Stimulated activated CD4-positive, alpha-beta T cell treated with anti-CD3 and anti-CD28 coated beads, Interleukin-2, amount 100 ng/mL, for 48 hours (primary cell): ENCODE measurements around the gene RNF14.
"Not testable (repeated sequence)": the region's sequence is repeated elsewhere in the genome, so short reads cannot be mapped to it uniquely, and the experiment has no call there.

Experiments used
- DNase-seq, 2 donors: peaks; one replicate each; pipeline ENCODE4 v3.0.0-alpha.2; 2020

RNF14 gene, protein sequence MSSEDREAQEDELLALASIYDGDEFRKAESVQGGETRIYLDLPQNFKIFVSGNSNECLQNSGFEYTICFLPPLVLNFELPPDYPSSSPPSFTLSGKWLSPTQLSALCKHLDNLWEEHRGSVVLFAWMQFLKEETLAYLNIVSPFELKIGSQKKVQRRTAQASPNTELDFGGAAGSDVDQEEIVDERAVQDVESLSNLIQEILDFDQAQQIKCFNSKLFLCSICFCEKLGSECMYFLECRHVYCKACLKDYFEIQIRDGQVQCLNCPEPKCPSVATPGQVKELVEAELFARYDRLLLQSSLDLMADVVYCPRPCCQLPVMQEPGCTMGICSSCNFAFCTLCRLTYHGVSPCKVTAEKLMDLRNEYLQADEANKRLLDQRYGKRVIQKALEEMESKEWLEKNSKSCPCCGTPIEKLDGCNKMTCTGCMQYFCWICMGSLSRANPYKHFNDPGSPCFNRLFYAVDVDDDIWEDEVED

GRCh38 chr5:141968914-141969608, at the start of gene RNF14:
Gene RNF14, plus strand, starts transcription at chr5:141969105. Its CDS starts 4,484 bp downstream, at chr5:141973589.
- peak; percentile 91 to 94 for DNase-seq

- DNase-seq: no peak
Observed at GRCh38 chr5:141919218-141920119, 49.4 kb upstream of the RNF14 start.

DNA sequence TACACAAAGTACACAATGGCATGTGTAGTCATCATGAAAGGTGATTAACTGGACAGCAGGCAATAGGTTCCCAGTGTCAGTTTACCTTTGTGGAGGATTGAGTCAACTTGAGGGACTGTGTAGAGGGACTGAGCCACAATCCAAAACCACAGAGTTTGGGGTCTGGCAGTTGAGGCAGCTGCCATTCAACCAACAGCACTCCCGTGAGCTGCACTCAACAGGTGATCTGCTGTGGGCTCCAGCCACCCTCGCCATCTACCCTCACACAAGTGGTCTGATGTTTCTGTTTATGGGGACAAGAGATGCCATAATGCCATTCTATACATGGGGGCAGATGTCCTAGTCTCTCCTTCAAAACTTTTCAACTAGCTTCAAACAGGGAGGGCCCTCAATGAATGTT, 48.1 kb upstream of the RNF14 start:
- no peak for DNase-seq

- DNase-seq: not testable (repeated sequence)
Observed at GRCh38 chr5:141922827-141923447, 46.0 kb upstream of the RNF14 start.

GRCh38 chr5:141923448-141924313, 45.2 kb upstream of the RNF14 start, which contains the start of gene DELE1:
Gene DELE1, plus strand, starts transcription at chr5:141923871. Its CDS starts 71 bp downstream, at chr5:141923942.
- DNase-seq: peak; percentile 85 to 87

- no peak for DNase-seq
Observed at GRCh38 chr5:141926434-141926833, 42.5 kb upstream of the RNF14 start.

DNA sequence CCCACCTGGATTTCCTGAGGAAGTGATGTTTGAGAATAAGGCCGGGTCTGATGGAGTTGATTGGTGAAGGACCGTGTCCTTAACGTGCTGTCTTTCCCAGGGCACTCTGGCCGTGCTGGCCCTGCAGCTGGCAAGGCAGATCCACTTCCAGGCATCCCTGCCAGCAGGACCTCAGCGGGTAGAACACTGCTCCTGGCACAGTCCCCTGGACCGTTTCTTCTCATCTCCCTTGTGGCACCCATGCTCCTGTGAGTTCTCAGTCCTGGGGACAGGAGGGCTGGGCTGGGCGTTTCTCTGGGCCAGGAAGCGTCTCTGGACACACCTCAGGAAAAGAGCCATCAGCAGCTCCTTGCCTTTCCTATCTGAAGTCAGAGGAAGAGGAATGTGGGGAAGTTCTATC, 40.9 kb upstream of the RNF14 start:
- DNase-seq: no peak

DNA sequence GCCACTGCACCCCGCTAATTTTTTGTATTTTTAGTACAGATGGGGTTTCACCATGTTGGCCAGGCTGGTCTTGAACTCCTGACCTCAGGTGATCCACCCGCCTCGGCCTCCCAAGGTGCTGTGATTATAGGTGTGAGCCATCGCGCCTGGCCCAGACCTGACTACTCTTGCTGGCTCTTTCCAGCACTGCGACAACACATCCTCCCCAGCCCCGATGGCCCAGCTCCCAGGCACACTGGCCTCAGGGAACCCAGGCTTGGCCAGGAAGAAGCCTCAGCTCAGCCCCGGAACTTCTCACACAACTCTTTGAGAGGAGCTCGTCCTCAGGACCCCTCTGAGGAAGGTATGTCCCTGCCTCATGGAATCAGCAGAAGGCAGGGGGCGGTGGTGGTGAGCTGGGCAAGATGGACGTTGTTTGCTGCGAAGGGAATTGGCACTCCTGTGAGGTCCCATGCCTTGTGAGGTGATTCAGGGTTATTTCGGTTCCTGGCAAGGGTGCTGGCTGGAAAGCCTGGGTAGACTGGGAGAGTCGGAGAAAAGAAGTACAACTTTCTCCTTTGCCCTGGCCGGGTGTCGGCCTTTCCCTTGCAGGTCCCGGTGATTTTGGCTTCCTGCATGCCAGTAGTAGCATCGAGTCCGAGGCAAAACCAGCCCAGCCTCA, 39.4 kb upstream of the RNF14 start:
- no peak for DNase-seq

DNA sequence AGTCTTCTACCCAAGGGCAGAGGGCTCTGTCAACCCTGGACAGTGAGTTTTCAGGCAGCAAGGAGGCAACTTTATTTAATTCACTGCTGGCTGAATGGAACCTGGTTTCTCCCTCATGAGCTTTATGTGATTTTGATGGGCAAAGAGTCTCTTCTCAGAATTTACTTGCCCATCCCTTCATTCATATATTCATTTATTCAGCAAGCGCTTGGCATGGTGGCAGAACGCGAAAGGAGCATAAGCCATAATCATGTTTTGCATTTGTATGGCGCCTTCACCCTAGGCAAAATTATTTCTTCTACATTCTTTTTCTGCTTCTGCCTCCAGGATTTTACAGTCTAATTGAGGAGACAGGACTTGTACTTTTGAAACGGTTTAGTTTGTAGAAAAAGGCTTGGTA, 37.2 kb upstream of the RNF14 start:
- DNase-seq: no peak

- DNase-seq: no peak
Observed at GRCh38 chr5:141933151-141933550, 35.8 kb upstream of the RNF14 start.

DNA sequence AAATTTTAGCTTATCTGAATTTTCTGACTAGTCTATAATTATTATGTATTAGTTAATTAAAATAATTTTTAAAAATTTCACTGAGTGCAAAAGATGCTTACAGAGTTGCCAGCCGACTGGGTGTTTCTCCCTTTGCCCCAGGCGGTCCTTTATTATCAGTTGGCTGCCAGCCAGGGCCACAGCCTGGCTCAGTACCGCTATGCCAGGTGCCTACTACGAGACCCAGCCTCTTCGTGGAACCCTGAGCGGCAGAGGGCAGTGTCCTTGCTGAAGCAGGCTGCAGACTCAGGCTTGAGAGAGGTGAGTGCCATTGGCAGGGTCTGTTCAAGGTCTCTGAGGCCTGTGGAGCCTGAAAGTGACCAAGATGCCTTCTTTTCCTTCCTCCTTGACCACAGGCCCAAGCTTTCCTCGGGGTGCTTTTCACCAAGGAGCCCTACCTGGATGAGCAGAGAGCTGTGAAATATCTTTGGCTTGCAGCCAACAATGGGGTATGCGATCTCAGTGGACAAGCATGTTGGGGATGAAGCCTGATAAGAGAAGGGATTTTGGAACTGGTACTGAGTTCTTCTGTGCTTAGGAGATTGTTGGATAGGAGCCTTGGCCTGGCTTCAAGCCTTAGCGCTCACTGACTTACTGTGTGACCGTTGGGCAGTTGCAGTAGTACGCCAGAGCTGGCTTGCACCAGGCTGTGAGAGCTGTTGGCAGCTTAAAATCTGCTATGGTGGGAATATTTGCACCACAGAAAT, 34.6 kb upstream of the RNF14 start:
- DNase-seq: no peak

- no peak for DNase-seq
Observed at GRCh38 chr5:141935538-141935937, 33.4 kb upstream of the RNF14 start.

DNA sequence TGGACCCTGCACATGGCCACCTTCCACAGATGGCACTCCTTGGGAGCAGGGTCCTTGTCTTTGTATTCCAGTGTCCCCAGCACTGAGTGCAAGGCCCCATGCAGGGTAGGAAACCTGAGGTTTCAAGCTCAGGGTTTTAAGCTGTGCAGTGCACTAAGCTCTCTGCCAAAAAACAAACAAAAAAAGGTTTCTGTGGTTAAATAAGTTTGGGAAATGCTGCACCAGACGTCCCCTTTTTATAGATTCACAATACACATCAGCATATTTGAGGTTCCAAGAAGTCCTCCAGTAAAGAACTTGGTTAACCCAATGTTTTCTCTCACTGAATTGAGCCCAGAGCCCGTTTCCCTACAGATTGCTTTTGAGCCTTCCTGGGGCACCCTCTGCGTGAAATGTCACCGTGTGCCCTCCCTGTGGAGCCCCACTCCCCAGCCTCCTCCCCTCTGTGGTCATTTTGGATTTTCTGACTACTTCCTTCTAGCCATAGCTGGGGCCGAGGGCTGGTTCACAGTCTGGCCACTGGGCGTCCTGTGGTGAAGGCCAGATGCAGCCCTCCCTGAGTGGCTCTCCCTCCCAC, 28.1 kb upstream of the RNF14 start:
- no peak for DNase-seq

DNA sequence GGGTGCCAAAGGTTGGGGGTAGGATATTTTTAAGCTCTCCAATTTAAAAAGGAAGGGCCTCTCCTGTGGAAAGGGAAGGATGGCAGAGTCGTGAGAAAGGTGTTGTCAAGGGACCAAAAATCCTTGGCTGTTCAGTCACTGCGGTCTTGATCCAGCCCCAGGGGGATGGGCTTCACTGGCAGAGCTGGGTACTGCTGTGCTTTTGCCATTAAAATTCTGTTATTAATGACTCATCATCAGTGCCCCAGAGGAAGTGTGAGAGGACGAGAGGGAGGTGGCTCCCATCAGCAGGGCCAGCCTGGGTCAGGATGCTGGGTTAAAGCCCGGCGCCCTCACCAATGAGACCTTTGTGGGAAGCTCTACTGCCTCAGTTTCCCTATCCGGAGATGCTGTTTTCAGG, 27.6 kb upstream of the RNF14 start:
- DNase-seq: no peak

GRCh38 chr5:141941779-141942178, 27.1 kb upstream of the RNF14 start:
- no peak for DNase-seq

DNA sequence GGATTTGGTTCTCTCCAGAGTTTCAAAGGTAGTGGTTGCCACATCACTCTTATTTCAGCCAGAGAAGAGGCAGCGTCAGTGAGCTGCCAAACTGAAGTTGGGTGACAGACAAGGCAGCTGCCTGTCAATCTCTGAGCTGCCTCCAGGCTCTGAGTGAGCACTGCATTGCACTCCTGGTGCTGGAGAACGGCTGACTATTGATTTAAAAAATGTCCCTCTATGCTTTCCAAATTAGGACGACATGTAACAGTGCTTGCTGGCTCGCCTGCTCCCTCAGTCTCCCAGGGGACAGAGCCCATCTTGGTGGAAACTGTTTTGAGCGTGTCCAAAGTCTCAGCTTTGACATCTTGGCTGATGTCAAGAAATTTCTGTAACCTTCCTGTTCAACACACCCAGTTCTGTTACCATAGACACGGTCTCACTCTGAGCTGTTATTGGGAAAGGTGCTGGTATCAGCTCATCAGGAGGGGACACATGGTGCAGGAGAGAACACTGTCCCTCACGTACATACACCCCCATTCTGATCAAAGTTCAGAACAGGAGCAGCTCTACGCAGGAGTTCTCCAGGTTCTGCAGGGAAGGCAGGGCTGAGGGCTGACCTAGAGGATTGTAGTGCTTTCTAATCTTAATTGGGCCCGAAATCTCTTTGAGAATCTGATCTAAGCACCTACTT, 26.6 kb upstream of the RNF14 start:
- no peak for DNase-seq

DNA sequence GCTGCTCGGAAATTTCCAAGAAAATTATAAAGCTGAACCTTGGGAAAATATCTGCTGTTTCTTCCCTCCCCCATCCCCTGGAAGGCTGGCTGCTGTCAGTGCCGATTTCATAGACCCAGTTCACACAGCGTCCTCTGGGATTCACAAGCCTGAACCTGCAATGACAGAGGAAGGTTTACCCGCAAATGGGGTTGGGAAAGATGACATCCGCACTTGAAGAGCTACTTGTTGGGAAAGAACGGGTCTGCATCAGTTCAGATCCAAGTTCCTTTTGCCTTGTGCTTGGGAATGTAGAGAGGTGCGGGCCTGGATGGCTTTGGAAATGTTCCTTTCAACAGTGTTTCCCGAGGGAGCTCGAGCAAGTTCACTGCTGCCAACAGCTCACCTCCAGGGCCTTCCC, 24.8 kb upstream of the RNF14 start:
- no peak for DNase-seq

DNA sequence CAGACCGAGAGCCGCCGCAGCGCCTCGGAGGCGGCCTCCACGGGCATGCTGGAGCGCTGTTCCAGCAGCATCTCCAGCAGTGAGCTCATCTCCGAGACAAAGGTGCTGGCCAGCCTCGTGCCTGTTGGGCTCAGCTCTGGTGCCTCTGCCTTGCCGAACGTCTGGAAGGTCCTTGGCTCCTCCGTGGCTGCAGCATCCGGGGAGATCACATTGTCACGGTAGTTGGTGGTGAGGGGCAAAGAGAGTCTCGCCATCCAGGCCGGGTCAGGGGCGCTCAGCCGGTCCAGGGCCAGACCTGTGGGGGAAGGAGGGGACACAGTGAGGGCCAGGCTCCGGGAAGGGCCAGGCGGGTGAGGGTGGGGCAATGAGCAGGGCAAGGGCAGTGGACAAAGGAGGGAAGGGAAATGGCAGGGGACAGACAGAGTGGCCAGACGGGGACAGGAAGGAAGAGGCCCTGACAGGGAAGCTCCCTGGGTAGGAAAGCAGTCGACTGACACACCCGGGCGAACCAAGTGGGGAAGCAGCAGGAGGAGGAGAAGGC, 23.3 kb upstream of the RNF14 start:
- DNase-seq: no peak

DNA sequence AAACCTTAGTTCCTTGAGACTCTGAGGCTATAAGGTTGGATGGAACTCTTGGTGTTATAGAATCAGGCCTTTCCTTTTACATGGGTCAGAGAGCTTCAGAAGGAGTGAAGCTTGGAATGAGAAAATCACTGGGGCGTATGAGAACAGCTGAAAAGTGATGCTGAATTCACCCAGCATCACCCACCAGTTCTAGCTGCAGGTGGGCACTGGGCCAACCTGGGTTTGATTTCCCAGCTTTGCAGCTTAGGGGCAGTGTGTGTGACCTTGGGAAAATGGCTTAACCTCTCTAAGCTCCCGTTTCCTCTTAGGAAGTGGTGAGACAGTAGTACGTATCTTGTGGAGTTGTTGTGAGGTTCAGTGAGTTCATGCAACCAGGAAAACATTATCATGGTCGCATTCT, 21.6 kb upstream of the RNF14 start:
- no peak for DNase-seq
